HG03457 (cell line): ENCODE results near the gene PANX2.

ENCODE experiments used
- ATAC-seq: cut with Tn5 transposase; IDR thresholded peaks from one replicate; pipeline ENCODE4 v1.9.1; 2021; ENCODE audit warnings: moderate number of reproducible peaks; ENCODE audit not compliant: unreplicated experiment

Gene PANX2

GRCh38 chr22:50169181-50169759 is 1.3 kb upstream of the PANX2 start:
- no peak for ATAC-seq

- no peak for ATAC-seq
Measured at GRCh38 chr22:50169774-50170341, 673 bp upstream of the PANX2 start.

DNA sequence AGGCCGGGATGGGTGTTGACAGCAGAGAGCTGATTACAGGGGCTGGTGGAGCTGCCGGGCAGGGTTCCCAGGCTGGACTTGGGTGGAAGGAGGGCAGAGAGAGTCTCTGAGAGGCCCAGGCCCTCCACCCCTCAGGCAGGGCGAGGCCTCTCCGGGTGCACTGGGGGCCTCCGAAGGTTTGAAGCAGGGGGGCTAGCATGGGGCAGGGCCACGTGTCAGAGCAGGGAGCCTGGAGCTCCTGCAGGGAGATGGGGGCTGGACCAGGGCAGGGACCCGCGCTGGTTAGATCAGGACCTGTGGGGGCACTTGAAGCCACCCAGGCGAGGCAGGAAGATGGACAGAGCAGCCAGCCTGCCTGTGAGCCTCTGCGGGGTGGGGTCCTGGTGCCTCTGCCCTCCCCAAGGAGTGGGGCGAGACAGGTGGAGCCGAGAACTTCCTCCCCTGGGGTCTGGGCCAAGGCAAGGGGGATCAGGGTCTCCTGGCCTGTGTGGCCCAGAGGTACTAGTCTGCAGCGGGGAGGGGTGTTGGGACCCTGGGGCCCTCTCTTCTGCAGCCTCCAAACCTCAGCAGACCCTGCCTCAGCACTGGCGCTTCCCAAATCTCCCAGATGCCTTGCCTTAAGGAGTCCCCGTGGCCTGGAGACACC is 911 bp downstream of the PANX2 start:
- no peak for ATAC-seq

DNA sequence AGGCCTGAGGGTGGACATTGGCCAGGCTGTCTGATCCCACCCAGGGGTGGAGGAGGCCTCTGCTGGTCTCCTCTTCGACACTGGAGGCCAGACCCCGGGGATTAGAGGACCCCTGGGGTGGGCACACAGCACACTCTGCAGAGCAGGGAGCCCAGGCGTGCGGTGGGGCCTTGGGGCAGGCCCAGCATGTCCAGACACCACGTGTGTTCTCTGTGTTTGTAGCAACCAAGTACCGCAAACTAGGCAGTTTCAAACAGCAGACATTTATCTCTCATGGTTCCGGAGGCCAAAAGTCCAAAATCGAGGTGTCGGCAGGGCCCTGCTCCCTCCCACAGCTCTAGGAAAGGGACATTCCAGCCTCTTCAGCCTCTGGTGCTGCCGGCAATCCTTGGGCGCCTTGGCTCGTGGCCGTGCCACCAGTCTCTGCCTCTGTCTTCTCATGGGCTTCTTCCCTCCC is 1.5 kb downstream of the PANX2 start:
- no peak for ATAC-seq

GRCh38 chr22:50173311-50173982 is 2.9 kb downstream of the PANX2 start:
- ATAC-seq, result no peak

GRCh38 chr22:50173983-50174355 is 3.4 kb downstream of the PANX2 start:
- ATAC-seq, result no peak

DNA sequence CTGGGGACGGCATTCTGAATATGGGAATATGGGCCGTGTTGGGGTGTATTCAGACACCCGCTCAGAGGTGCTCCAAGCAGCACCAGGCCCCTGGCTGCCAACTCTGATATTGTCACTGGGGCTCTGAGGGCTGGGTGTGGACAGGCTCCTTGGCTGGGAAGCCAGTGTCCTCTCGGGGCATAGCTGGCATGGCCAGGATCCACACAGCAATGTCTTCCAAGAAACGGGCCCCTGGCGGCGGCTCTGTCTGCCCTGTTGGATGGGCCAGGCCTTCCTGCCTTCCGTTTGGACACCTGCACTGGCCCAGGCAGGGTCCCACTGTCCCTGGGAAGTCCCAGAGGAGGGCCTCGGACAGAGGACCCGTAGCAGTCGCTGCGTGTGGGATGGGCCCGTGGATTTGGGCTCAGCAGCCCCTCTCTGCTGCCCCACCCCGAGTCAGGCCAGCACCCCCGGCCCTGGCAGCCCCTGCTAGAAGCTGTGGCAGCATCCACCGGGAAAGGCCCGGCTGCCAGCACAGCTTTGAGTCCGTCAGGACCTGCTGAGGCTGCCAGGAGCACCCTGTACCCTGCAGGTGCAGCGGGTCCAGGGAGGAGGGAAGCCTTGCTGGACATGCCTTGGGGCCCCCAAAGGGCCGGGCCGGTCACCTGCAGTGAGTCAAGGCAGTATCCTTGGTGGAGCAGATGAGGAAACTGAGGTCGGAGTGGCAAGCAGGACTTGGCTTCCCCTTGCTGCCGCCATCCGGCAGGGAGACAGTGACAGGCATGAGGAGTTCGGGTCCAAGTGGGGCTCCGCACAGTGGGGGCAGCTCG is 4.1 kb downstream of the PANX2 start:
- ATAC-seq, result no peak

DNA sequence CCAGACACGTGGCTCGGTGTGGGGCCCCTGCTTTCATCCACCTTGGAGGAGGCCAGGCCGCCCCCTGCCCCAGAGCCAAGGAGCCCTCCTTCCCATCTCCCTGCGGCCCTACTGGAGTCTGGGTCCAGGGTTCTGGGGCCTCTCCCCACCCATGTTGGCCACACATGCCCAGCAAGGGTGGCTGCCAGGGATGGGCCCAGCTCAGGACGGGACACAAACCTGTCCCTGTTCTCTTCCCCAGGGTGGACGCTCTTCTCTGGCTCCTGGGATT is 4.6 kb downstream of the PANX2 start:
- ATAC-seq, result no peak

- ATAC-seq, result no peak
Measured at GRCh38 chr22:50175921-50176849, 5.7 kb downstream of the PANX2 start.

DNA sequence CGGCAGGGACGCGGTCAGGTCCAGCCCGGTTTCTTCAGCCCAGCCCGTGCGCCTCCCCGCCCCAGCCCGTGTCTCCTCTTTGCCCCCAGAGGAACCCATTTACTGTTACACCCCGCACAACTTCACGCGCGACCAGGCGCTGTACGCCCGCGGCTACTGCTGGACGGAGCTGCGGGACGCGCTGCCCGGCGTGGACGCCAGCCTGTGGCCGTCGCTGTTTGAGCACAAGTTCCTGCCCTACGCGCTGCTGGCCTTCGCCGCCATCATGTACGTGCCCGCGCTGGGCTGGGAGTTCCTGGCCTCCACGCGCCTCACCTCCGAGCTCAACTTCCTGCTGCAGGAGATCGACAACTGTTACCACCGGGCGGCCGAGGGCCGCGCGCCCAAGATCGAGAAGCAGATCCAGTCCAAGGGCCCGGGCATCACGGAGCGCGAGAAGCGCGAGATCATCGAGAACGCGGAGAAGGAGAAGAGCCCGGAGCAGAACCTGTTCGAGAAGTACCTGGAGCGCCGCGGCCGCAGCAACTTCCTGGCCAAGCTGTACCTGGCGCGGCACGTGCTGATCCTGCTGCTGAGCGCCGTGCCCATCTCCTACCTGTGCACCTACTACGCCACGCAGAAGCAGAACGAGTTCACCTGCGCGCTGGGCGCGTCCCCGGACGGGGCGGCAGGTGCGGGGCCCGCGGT is 6.5 kb downstream of the PANX2 start:
- ATAC-seq, result no peak

DNA sequence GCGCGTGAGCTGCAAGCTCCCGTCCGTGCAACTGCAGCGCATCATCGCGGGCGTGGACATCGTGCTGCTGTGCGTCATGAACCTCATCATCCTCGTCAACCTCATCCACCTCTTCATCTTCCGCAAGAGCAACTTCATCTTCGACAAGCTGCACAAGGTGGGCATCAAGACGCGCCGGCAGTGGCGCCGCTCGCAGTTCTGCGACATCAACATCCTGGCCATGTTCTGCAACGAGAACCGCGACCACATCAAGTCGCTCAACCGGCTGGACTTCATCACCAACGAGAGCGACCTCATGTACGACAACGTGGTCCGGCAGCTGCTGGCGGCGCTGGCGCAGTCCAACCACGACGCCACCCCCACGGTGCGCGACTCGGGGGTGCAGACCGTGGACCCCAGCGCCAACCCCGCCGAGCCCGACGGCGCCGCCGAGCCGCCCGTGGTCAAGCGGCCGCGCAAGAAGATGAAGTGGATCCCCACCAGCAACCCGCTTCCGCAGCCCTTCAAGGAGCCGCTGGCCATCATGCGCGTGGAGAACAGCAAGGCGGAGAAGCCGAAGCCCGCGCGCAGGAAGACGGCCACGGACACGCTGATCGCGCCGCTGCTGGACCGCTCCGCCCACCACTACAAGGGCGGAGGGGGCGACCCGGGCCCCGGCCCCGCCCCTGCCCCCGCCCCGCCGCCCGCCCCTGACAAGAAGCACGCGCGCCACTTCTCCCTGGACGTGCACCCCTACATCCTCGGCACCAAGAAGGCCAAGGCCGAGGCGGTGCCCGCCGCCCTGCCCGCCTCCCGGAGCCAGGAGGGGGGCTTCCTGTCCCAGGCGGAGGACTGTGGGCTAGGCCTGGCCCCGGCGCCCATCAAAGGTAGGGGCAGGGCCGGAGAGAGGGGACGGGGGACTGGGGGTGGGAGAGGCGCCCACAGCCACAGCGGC is 7.3 kb downstream of the PANX2 start:
- no peak for ATAC-seq

DNA sequence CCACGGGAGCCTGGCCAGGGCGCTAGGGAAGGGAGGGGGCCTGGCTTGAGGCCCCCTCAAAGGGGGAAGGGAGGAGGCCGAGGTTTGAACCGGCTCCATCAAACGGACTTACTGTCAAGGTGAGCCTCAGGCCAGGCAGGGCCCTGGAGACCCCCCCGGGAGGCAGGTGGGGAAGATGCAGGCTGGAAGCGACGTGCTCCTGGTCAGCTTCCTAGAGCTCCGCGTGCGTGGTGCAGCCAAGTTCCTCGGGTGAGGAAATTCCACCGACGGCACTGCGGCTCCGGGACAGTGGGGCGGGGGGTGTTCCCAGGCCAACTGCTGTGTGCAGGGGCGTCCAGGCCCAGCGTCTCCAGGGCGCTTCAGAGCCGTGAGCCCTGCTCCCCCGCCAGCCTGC is 7.9 kb downstream of the PANX2 start:
- ATAC-seq, result no peak

DNA sequence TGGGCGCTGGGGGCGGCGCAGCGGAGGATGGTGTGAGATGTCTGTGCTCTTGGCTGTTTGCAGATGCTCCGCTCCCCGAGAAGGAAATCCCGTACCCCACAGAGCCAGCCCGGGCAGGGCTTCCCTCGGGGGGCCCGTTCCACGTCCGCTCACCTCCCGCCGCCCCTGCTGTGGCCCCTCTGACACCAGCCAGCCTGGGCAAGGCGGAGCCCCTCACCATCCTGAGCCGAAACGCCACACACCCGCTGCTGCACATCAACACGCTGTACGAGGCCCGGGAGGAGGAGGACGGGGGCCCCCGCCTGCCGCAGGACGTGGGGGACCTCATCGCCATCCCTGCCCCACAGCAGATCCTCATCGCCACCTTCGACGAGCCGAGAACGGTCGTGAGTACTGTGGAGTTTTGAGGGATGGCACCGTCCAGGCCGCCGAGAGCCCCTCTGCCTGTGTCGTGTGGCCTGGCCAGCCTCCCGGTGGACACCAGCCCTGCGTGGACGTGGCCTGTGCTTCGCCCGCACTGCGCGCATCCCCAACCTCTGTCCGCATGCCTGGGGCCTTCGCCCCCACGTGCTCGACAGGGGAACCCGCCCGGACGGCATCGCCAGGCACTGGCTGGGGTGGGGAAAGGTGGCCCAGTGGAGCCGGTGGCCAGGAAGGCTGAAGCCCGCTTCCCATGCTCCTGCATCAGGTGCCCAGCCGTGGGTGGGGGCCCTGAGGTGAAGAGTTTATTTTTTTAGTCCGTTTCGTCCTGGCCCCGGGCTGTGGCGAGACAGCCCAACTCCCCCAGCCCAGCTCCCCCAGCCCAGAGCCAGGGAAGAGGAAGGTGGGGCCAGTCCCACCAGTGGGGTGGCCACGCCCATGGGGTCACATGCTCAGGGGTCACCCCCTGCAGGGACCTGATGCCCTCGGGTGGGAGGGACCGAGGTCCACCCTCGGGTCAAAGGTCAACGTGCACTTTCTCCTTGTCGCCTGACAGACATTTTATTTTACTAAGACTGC is 8.6 kb downstream of the PANX2 start:
- ATAC-seq, result no peak

GRCh38 chr22:50179937-50180726 is 9.6 kb downstream of the PANX2 start:
- ATAC-seq, result no peak

DNA sequence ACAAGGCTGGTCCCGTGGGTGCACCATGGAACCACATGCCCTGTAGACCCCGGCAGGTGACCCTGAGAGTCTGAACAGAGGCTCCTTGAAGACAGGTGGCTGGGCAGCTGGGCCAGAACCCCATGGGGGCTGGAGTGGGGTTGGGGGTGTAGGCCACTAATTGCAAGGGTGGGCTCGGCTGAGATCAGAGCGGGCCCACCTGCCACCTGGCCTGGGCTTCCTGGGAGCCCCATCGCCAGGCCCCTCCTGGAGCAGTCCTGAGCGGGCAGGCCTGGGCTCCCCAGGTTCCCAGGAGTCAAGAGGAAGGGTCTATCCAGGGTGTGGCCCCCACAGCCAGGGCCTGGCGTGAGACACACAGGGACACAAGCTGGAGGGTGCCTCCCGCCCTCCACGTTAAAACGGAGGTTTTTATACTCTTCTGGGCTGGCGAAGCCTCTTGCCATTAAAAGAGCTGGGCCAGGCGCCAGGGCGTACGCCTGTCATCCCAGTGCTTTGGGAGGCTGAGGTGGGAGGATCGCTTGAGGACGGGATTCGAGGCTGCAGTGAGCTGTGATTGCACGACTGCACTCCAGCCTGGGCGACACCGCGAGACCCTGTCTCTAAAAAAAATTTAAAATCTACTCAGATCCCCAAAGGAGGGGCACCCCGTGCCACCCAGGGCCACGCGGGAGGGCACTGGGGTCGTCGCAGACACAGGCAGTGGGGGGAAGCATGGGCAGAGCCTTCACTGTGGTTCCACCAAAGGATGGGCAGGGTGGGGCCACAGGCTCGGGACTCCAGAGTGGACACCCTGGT is 10.4 kb downstream of the PANX2 start:
- ATAC-seq, result no peak
